Fibroblast of the aortic adventitia (primary cell): ENCODE measurements around the gene TIMM23. TPM values are rescaled to one million over a fixed set of nuclear protein-coding genes. Genes with fewer than 3 reads are reported as not detected.

Source experiments
- DNase-seq: peaks from one replicate; pipeline ENCODE4 v3.0.0-alpha.2; 2010; ENCODE audit warnings: low read depth
- H3K4me3 ChIP-seq: 2 replicates; pipeline ENCODE4 v1.5.1; 2011; ENCODE audit warnings: low read depth, mild to moderate bottlenecking, control low read depth, low read length, moderate library complexity
- total RNA-seq: library from RNA; depleted of rRNA; stranded (reverse); fragments of >200 nt; gene quantifications from 2 replicates; pipeline ENCODE4 v1.2.3, GENCODE V29; 2012; ENCODE audit warnings: low replicate concordance
- TF ChIP-seq, protein P1 (sequence below): IDR thresholded peaks from 2 replicates; pipeline ENCODE4 v1.5.1; 2011; ENCODE audit warnings: mild to moderate bottlenecking, low read length, control low read depth, inconsistent platforms; ENCODE audit not compliant: insufficient read depth

The TIMM23 gene
- total RNA-seq, 1 donor = 77.6 TPM

DNA sequence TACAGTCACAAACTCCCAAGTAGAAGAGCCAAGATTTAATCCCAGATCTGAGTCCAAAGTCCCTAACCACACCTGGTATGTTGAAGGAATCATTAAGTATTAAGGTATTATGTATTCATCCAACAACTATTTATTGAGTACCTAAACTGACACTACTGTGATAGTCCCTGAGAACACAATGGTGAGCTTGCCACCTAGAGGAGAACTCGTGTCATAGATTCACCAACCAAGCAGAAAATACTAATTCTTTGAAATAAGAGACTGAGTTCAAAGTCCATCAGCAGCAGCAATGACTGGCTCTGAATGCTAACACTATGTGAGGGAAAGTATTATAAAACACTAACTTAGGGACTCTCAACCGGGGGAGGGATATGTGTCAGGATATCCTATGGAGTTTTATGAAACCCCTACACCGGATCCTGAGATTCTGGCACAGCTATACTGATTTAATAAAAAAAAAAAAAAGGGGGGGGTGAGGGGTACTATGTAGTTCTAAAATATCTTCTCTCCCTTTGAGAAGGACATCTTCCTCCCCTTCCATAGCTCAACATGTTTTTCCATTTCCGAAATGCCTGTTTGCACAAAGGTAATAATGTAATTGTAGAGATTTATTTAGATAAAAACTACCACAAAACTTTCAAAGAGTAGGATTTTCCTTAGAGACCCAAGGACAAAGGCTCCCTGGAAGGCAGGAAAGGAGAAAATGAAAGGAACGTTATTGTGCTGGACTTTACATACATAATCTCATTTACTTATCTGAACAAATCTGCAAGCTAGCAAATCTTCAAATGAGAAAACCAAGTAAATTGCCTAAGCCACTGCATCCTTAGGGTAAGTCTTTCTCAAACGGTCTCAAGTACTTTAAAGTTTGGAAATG lies 56.5 kb downstream of the TIMM23 start:
- peak; percentile 80 for DNase-seq
- TF ChIP-seq, protein P1, sequence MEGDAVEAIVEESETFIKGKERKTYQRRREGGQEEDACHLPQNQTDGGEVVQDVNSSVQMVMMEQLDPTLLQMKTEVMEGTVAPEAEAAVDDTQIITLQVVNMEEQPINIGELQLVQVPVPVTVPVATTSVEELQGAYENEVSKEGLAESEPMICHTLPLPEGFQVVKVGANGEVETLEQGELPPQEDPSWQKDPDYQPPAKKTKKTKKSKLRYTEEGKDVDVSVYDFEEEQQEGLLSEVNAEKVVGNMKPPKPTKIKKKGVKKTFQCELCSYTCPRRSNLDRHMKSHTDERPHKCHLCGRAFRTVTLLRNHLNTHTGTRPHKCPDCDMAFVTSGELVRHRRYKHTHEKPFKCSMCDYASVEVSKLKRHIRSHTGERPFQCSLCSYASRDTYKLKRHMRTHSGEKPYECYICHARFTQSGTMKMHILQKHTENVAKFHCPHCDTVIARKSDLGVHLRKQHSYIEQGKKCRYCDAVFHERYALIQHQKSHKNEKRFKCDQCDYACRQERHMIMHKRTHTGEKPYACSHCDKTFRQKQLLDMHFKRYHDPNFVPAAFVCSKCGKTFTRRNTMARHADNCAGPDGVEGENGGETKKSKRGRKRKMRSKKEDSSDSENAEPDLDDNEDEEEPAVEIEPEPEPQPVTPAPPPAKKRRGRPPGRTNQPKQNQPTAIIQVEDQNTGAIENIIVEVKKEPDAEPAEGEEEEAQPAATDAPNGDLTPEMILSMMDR = peak; percentile 76

DNA sequence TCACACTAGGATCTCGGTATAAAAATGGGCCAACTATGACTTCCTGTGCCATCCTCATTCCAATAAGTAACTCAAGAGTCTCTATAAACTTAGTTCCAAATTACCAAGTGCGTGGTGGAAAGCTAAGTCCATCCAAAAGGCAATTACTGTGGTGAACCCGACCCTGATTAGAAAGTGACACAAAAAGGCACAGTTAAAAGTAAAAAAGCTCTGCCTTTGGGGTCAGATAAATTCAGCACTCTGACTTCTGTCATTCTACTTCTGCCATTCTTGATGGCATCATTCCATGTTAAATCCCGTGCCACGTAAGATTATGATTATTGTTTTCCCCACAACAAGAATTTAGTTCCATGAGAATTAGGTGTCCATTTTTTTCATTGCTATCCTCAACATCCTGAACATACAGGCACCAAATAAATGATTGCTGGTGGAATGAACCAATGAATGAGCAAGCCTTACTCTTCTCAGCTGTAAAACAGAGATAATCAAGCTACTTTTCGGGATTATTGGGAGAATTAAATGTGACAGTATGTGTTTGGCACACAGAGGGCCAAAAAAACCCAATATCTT lies 57.3 kb downstream of the TIMM23 start:
- no peak for DNase-seq
- TF ChIP-seq, protein P1 = no peak
- H3K4me3 ChIP-seq = peak overlapping the region; percentile 91

More for the DNA sequence above, 56.5 kb downstream of the TIMM23 start:
- H3K4me3 ChIP-seq = peak overlapping the region; percentile 91

DNA sequence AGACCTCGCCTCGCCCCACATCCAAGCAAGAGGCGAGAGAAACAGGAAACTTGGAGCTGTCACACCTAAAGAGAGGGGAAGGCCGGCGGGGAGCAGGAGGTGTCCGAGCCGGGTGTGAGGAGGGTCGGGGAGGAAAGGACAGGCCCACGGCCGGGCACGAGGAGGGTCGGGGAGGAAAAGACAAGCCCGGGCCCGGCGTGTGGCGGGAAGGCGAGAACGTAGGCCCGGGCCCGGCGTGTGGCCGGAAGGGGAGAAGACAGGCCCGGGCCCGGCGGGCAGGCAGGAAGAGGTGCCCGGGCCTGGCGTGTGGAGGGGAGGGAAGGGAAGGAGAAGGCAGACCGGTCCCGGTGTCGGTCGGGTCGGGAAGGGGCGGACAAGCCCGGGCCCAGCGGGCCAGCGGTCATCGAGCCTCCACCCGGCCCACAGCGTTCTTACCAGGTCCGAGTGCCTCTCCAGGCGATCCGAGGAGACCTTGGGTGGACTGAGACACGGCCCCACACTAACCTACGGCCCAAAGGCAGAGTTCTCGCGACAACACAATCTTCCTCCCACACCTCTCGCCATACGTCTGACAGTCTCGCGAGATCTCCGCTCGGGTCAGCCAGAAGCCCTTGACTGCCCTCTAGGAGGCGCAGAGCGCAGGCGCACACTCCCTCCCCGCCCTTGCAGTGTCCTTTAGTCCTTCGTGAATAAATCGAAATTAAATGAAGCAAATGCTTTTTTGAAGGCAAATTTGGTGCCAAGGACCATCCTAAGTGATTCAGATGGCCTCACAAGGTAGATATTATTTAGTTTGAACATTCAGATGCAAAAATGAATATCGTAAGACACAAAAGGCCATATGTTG lies 58.0 kb downstream of the TIMM23 start, which contains the start of gene NCOA4:
NCOA4 (minus strand) TSS at position 533 of the 847 bp plus-strand sequence. CDS start 13,943 bp downstream, outside the sequence.
- DNase-seq = peak; percentile 99
- TF ChIP-seq, protein P1 = peak; percentile 84
- H3K4me3 ChIP-seq = peak within 1 kb of the TSS; percentile 91

DNA sequence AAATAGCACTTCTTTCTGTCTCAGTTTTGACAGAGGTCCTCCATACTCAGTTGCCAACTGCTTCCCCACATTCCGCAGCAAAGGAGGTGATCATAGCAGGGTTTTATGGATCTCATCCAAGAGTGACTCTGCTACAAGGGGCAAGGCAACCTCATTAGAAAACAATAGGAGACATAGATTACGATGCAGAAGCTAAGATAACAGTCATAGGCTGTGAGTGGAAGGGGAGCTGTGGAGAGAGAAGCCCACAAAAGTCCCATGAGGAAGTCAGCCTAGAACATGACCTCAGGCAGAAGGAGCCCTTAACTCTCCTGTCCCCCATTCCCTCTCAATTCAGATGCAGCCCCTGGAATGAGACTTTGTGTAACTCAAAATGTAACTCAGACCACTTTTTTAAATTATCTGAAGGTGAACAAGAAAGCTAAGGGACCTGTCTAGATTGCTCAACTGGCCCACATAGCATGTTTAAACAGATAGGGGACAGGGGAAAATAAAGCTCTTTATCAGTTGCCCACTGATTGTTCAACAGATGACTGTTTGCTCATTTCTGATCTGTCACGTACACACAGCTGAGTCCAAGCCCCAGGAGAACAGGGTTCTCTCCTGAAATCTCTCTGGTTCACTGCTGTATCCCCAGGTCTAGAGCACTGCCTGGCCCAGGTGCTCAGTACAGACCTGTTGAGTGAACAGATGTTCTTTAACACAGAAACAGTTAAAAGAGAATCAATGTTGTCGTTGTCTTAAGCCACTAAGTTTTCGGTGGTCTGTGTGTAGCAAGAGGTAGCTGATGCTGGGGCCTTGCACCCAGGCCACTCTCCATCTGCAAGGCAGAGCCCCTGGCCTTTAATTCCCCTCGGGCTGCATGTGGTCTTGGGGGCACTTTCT lies 59.6 kb downstream of the TIMM23 start:
- DNase-seq = peak; percentile 55
- H3K4me3 ChIP-seq = no peak overlapping the region
- TF ChIP-seq, protein P1 = no peak

DNA sequence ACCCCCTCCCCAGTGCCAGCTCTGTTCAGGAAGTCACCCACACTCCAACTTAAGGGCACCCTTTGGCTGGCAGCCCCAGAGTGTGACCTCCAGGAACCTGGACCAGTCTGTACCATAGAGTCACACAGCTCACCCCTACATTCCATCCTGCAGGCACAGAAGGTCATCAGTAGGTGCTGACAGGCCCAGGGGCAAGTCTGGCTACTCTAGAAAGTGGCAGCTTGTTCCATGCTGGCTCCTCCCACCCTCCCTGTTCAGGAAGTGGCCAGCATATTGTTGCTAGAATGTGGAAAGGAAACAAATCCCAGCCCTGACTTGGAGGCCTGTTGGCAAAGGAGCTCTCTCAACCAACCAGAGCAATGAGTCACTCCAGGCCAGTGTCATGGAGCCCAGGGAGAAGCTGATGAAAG lies 61.3 kb downstream of the TIMM23 start:
- H3K4me3 ChIP-seq = no peak overlapping the region
- DNase-seq = peak; percentile 83
- TF ChIP-seq, protein P1 = no peak
